ENCODE measurements around the gene TRAPPC14. TPM values are rescaled to one million over a fixed set of nuclear protein-coding genes. Genes with fewer than 3 reads are reported as not detected.

Gene TRAPPC14
- total and polyA plus RNA-seq, 3 experiments from 2014 or later = 3.4 to 33.2 (median 30.5) TPM

DNA sequence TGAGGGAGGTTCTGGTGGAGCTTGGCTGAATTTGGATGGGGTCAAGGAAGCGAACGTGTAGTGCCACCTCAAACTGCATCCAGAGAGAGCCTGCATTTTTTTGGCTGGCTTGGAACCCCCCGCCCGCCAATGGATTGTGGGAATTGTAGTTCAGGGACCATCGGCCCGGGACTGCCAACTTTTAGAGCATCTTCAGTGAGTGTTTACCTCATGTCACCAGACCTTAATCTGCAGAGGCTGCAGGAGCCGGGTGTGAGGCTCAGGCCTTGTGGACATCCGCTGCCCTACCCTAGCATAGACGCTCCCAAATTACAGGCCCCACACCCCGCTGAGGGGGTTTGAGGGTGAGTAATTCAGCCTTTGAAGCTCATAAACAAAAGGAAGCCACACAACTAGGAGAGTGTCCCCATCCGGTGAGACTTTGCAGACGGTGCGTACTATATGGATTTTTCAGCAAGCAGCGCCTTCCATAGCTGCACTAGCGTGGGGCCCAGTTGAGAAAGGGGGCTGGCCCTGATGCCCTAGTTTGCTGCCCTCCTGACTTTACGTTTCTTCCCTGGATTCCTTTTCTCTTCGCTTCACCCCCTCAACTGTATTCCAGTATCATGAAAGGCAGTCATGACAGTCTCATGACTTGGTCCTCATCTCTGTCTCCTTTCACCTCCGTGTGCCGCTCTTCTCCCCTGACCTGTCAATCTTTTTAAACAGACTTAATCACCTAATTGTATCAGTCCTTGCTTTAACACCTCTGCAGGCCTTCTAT lies 38.4 kb downstream of the TRAPPC14 start:
- ChIA-PET POLR2A (interaction anchor here (0.5 to 1.6 kb wide), 9 partner anchors 8 to 980 kb away, joined by 3 to 18 read pairs (median 4); partner anchors contain the start of genes AP4M1, LAMTOR4, MCM7 and ZCWPW1), CTCF (interaction anchor here (0.9 to 2.1 kb wide), 5 partner anchors 9 to 732 kb away, joined by 3 to 17 read pairs (median 5); partner anchors contain the start of genes AP4M1, MCM7 and SLC12A9)
- Mint-ChIP-seq H3K9me3 (no peaks in the 10 kb centered on the region), H3K27me3 (no peaks in the 10 kb centered on the region), H3K4me3 (peak overlapping the region; percentile 95 to 99 (median 97)), H3K4me1 (peaks cover 31 to 44% (median 41%) of the 10 kb centered on the region in 3 donors), H3K27ac (peak overlapping the region; percentile 96 to 100 (median 99)), H3K36me3 (peaks cover 0 to 44% (median 7%) of the 10 kb centered on the region in 3 donors)
- DNase-seq = peak; percentile 58 to 83 (median 71)
- no peaks in the 10 kb centered on the region for H3K27me3 ChIP-seq (ENCODE audit: insufficient read depth, low read length, poor library complexity, severe bottlenecking)
- peak overlapping the region; percentile 99 for H3K4me3 ChIP-seq (ENCODE audit: low read length)
- peaks cover 24% of the 10 kb centered on the region for H3K4me1 ChIP-seq (ENCODE audit: insufficient read depth, low read length)
- no peaks in the 10 kb centered on the region for H3K36me3 ChIP-seq (ENCODE audit: insufficient read depth, low read length)
- H3K9me3 ChIP-seq (ENCODE audit: low read length) = no peaks in the 10 kb centered on the region
- peak overlapping the region; percentile 94 for H3K27ac ChIP-seq (ENCODE audit: low read depth, low read length)

GRCh38 chr7:100119072-100119969 lies 39.2 kb downstream of the TRAPPC14 start, which contains the start of the genes CNPY4 and TAF6:
TSS of gene CNPY4 (plus strand) at chr7:100119634. CDS start at chr7:100119745, 111 bp downstream.
TSS of gene TAF6 (minus strand) at chr7:100119358. CDS start at chr7:100114209, 5,149 bp downstream.
- peak within 1 kb of the TSS; percentile 99 for H3K4me3 ChIP-seq (ENCODE audit: low read length)
- CTCF ChIA-PET = interaction anchor here (0.9 to 2.1 kb wide), 5 partner anchors 8 to 733 kb away, joined by 3 to 17 read pairs (median 5); partner anchors contain the start of genes AP4M1, MCM7 and SLC12A9
- peak within 1 kb of the TSS; percentile 94 for H3K27ac ChIP-seq (ENCODE audit: low read depth, low read length)
- Mint-ChIP-seq H3K27me3 (no peaks in the 10 kb centered on the region), H3K4me3 (peak within 1 kb of the TSS; percentile 95 to 99 (median 97)), H3K27ac (peak within 1 kb of the TSS; percentile 96 to 100 (median 99)), H3K4me1 (peaks cover 24 to 36% (median 33%) of the 10 kb centered on the region in 3 donors), H3K36me3 (peaks cover 0 to 41% (median 4%) of the 10 kb centered on the region in 3 donors), H3K9me3 (no peaks in the 10 kb centered on the region)
- no peaks in the 10 kb centered on the region for H3K36me3 ChIP-seq (ENCODE audit: insufficient read depth, low read length)
- no peaks in the 10 kb centered on the region for H3K27me3 ChIP-seq (ENCODE audit: insufficient read depth, low read length, poor library complexity, severe bottlenecking)
- POLR2A ChIA-PET = interaction anchor here (0.6 to 1.6 kb wide), 7 partner anchors 9 to 979 kb away, joined by 3 to 18 read pairs (median 5); partner anchors contain the start of genes AP4M1, MCM7 and ZCWPW1
- peaks cover 17% of the 10 kb centered on the region for H3K4me1 ChIP-seq (ENCODE audit: insufficient read depth, low read length)
- DNase-seq = peak; percentile 93 to 97 (median 94)
- H3K9me3 ChIP-seq (ENCODE audit: low read length) = no peaks in the 10 kb centered on the region

DNA sequence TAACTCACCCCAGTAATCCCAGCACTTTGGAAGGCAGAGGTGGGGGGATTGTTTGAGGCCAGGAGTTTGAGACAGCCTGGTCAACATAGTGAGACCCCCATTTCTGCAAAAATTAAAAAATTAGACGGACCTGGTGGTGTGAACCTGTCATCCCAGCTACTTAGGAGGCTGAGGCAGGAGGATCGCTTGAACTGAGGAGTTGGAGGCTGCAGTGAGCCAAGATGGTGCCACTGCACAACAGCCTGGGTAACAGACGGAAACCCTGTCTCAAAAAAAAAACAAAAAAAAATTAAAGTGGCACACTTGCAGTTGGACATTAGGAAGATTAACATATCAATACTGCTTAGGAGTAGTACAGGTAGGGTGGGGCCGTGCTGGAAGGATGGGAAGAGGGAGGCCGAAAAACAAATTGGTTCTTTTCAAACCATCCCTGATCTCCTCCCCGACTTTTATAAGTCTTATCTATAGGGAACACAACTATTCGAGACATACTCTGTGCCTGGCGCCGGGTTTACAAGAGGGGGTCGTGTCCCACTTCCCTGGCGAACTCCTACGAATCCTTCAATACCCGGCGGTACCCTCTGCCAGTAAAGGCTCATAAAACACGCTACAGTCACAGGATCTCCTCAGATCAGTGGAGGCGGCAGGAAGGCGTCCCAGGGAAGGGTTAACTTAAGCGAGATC lies 40.0 kb downstream of the TRAPPC14 start:
- H3K36me3 ChIP-seq (ENCODE audit: insufficient read depth, low read length) = no peaks in the 10 kb centered on the region
- Mint-ChIP-seq H3K27ac (peak overlapping the region; percentile 96 to 100 (median 99)), H3K27me3 (no peaks in the 10 kb centered on the region), H3K4me3 (peak overlapping the region; percentile 95 to 99 (median 97)), H3K36me3 (peaks cover 0 to 43% (median 4%) of the 10 kb centered on the region in 3 donors), H3K4me1 (peaks cover 24 to 33% (median 30%) of the 10 kb centered on the region in 3 donors), H3K9me3 (no peaks in the 10 kb centered on the region)
- no peak for DNase-seq
- peaks cover 17% of the 10 kb centered on the region for H3K4me1 ChIP-seq (ENCODE audit: insufficient read depth, low read length)
- peak overlapping the region; percentile 99 for H3K4me3 ChIP-seq (ENCODE audit: low read length)
- ChIA-PET POLR2A (interaction anchor here (0.7 kb wide), 2 partner anchors 18 to 211 kb away, joined by 3 to 6 read pairs; no protein-coding TSS in a partner anchor), CTCF (interaction anchor here (1.6 kb wide), 1 partner anchor 13 kb away, joined by 4 read pairs; no protein-coding TSS in a partner anchor)
- H3K27me3 ChIP-seq (ENCODE audit: insufficient read depth, low read length, poor library complexity, severe bottlenecking) = no peaks in the 10 kb centered on the region
- peak overlapping the region; percentile 94 for H3K27ac ChIP-seq (ENCODE audit: low read depth, low read length)
- no peaks in the 10 kb centered on the region for H3K9me3 ChIP-seq (ENCODE audit: low read length)

- Mint-ChIP-seq H3K27me3 (no peaks in the 10 kb centered on the region), H3K4me1 (peaks cover 14 to 24% (median 16%) of the 10 kb centered on the region in 3 donors), H3K4me3 (no peak overlapping the region), H3K9me3 (no peaks in the 10 kb centered on the region), H3K27ac (no peak overlapping the region), H3K36me3 (peaks cover 0 to 61% (median 5%) of the 10 kb centered on the region in 3 donors)
- H3K9me3 ChIP-seq (ENCODE audit: low read length) = no peaks in the 10 kb centered on the region
- DNase-seq = no peak
- peaks cover 16% of the 10 kb centered on the region for H3K36me3 ChIP-seq (ENCODE audit: insufficient read depth, low read length)
- peaks cover 9% of the 10 kb centered on the region for H3K4me1 ChIP-seq (ENCODE audit: insufficient read depth, low read length)
- no peaks in the 10 kb centered on the region for H3K27me3 ChIP-seq (ENCODE audit: insufficient read depth, low read length, poor library complexity, severe bottlenecking)
- CTCF ChIA-PET = interaction anchor here (1.8 to 2.4 kb wide), 2 partner anchors 13 to 16 kb away, joined by 5 to 7 read pairs; partner anchors contain the start of genes AP4M1 and MCM7
- POLR2A ChIA-PET = interaction anchor here (0.6 to 1.5 kb wide), 2 partner anchors 13 to 16 kb away, joined by 3 to 6 read pairs; partner anchors contain the start of genes AP4M1 and MCM7
- H3K4me3 ChIP-seq (ENCODE audit: low read length) = no peak overlapping the region
- H3K27ac ChIP-seq (ENCODE audit: low read depth, low read length) = no peak overlapping the region
These were observed 43.5 kb downstream of the TRAPPC14 start for GRCh38 chr7:100115026-100115425.

- no peaks in the 10 kb centered on the region for H3K27me3 Mint-ChIP-seq
- H3K4me1 Mint-ChIP-seq = peaks cover 0 to 8% (median 2%) of the 10 kb centered on the region in 3 donors
- DNase-seq = no peak
- H3K27ac ChIP-seq (ENCODE audit: low read depth, low read length) = no peak overlapping the region
- ChIA-PET POLR2A (interaction anchor here (1.5 kb wide), 1 partner anchor 15 kb away, joined by 3 read pairs; the partner anchor contains the start of gene MBLAC1), CTCF (interaction anchor here (0.5 to 1.9 kb wide), 3 partner anchors 9 to 86 kb away, joined by 3 to 8 read pairs (median 3); partner anchors contain the start of gene CNPY4)
- peak overlapping the region in 1 of 7 donors; percentile 73 for H3K4me3 Mint-ChIP-seq
- H3K27ac Mint-ChIP-seq = no peak overlapping the region
- no peak overlapping the region for H3K4me3 ChIP-seq (ENCODE audit: low read length)
- H3K36me3 ChIP-seq (ENCODE audit: insufficient read depth, low read length) = peaks cover 28% of the 10 kb centered on the region
- H3K4me1 ChIP-seq (ENCODE audit: insufficient read depth, low read length) = no peaks in the 10 kb centered on the region
- no peaks in the 10 kb centered on the region for H3K9me3 Mint-ChIP-seq
- no peaks in the 10 kb centered on the region for H3K27me3 ChIP-seq (ENCODE audit: insufficient read depth, low read length, poor library complexity, severe bottlenecking)
- no peaks in the 10 kb centered on the region for H3K9me3 ChIP-seq (ENCODE audit: low read length)
- H3K36me3 Mint-ChIP-seq = peaks cover 0 to 81% (median 8%) of the 10 kb centered on the region in 3 donors
These were observed 46.6 kb downstream of the TRAPPC14 start for GRCh38 chr7:100111914-100112313.

DNA sequence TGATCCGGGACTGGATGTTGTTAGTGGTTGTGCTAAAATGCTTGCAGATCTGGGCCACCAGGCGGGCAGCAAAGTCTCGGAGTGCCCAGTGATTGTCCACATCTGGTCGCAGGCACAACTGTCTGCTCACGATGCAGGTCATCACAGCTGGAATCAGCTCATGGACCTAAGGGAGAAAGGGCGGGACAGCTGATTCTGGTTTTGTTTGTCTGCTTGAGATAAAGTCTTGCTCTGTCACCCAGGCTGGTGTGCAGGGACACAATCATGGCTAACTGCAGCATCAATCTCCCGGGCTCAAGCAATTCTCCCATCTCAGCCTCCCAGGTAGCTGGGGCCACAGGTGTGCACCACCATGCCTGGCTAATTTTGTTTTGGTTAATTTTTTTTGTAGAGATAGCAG lies 47.4 kb downstream of the TRAPPC14 start:
- H3K36me3 ChIP-seq (ENCODE audit: insufficient read depth, low read length) = peaks cover 31% of the 10 kb centered on the region

More for the DNA sequence above, 47.4 kb downstream of the TRAPPC14 start:
- ChIA-PET CTCF (interaction anchor here (0.9 to 1.9 kb wide), 2 partner anchors 9 kb away, joined by 3 to 8 read pairs; partner anchors contain the start of gene CNPY4), POLR2A (interaction anchor here (1.5 kb wide), 1 partner anchor 15 kb away, joined by 3 read pairs; the partner anchor contains the start of gene MBLAC1)
- H3K4me1 Mint-ChIP-seq = peaks cover 0 to 4% (median 0%) of the 10 kb centered on the region in 3 donors
- peak overlapping the region in 1 of 8 donors; percentile 52 for H3K27ac Mint-ChIP-seq
- no peaks in the 10 kb centered on the region for H3K27me3 Mint-ChIP-seq
- Histone ChIP-seq H3K27me3 (ENCODE audit: insufficient read depth, low read length, poor library complexity, severe bottlenecking) (no peaks in the 10 kb centered on the region), H3K9me3 (ENCODE audit: low read length) (no peaks in the 10 kb centered on the region), H3K27ac (ENCODE audit: low read depth, low read length) (no peak overlapping the region), H3K4me3 (ENCODE audit: low read length) (no peak overlapping the region), H3K4me1 (ENCODE audit: insufficient read depth, low read length) (no peaks in the 10 kb centered on the region)
- H3K4me3 Mint-ChIP-seq = no peak overlapping the region
- DNase-seq = no peak
- peaks cover 0 to 85% (median 6%) of the 10 kb centered on the region in 3 donors for H3K36me3 Mint-ChIP-seq
- H3K9me3 Mint-ChIP-seq = no peaks in the 10 kb centered on the region

Measured in CD8-positive, alpha-beta memory T cell (primary cell).